ENCODE data around the gene POPDC2. TPM values are rescaled to one million over a fixed set of nuclear protein-coding genes. Genes with fewer than 3 reads are reported as not detected.

POPDC2 gene
- polyA plus RNA-seq, 2 donors: 1.4 to 1.8 TPM

DNA sequence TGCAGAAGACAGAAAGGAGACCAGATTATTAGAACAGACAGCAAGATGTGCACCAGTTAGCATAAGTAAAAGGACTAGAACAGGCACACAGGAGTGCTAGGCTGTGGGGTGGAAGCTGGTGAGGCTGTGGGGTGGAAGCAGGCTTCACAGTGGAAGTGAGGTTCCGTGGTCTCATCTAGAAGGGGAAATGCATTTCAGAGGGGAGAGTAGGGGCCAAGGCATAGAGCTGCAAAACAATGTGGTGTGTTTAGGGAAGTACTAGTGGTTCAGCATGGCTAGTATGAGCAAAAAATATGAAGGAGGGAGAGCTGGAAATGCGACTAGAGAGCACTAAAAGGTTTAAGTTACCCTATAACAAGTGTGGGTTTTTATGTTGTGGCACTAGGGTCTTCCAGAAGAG is 6.5 kb downstream of the POPDC2 start:
- no peak overlapping the region for H3K27ac ChIP-seq (ENCODE audit: low read depth in 2 of 2, low read length in 1 of 2)
- H3K27me3 ChIP-seq (ENCODE audit: control insufficient read depth in 1 of 2, insufficient read depth in 2 of 2, low read length in 2 of 2): no peaks in the 10 kb centered on the region
- WGBS, 2 donors: 39 to 40% methylated on average over 2 of the region's 2 CpGs
- no peak overlapping the region for H3K4me3 ChIP-seq (ENCODE audit: low read depth in 1 of 2, low read length in 2 of 2)
- H3K9me3 ChIP-seq (ENCODE audit: control insufficient read depth in 2 of 2, insufficient read depth in 1 of 2, low read depth in 1 of 2, low read length in 1 of 2): no peaks in the 10 kb centered on the region
- H3K4me1 ChIP-seq (ENCODE audit: control insufficient read depth in 2 of 2, insufficient read depth in 2 of 2, low read length in 1 of 2): no peaks in the 10 kb centered on the region
- no peaks in the 10 kb centered on the region for H3K36me3 ChIP-seq (ENCODE audit: control insufficient read depth in 2 of 2, insufficient read depth in 2 of 2, low read length in 1 of 2)

DNA sequence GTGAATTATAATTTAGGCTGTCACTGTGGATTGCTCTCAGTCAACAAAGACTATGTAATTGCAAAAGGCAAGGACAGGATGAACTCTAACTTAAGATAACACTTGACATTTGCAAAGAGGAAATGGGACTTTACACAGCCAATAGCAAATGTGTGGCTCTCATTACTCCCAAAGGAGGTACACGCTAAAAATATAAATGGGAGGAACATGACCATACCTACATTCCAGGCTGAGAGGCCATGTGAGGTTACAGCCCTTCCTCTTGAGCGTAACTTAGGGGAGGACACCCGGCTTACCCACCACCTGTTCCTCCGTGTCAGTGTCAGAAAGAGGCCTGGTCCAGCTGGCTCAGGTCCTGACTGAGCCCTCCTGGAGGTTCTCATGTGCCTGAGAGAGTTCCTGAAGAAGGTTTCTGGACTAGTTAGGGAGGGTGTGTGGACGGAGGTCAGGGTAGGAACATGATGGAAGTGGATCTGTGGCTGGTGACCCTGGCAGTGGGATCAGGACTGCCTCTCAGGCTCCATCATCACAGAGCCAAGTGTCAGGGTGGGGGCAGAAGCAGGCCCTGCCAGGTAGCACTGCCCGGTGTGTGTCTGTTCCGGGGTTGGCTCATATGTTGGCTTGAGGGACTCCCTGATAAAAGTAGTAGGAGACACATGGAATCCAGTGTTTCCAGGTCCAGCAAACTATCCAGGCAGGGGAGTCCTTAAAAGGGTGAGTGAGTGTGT is 7.9 kb downstream of the POPDC2 start:
- WGBS, 2 donors: 77% methylated on average over 7 of the region's 7 CpGs
- Histone ChIP-seq H3K9me3 (ENCODE audit: control insufficient read depth in 2 of 2, insufficient read depth in 1 of 2, low read depth in 1 of 2, low read length in 1 of 2) (no peaks in the 10 kb centered on the region), H3K4me3 (ENCODE audit: low read depth in 1 of 2, low read length in 2 of 2) (no peak overlapping the region), H3K4me1 (ENCODE audit: control insufficient read depth in 2 of 2, insufficient read depth in 2 of 2, low read length in 1 of 2) (no peaks in the 10 kb centered on the region), H3K36me3 (ENCODE audit: control insufficient read depth in 2 of 2, insufficient read depth in 2 of 2, low read length in 1 of 2) (peaks cover 0 to 5% of the 10 kb centered on the region in 2 donors), H3K27me3 (ENCODE audit: control insufficient read depth in 1 of 2, insufficient read depth in 2 of 2, low read length in 2 of 2) (no peaks in the 10 kb centered on the region), H3K27ac (ENCODE audit: low read depth in 2 of 2, low read length in 1 of 2) (peak overlapping the region; percentile 21 to 60)

GRCh38 chr3:119649761-119650160 is 10.6 kb downstream of the POPDC2 start:
- H3K27ac ChIP-seq (ENCODE audit: low read depth in 2 of 2, low read length in 1 of 2): no peak overlapping the region
- H3K36me3 ChIP-seq (ENCODE audit: control insufficient read depth in 2 of 2, insufficient read depth in 2 of 2, low read length in 1 of 2): peaks cover 0 to 5% of the 10 kb centered on the region in 2 donors
- H3K4me3 ChIP-seq (ENCODE audit: low read depth in 1 of 2, low read length in 2 of 2): no peak overlapping the region
- no peaks in the 10 kb centered on the region for H3K4me1 ChIP-seq (ENCODE audit: control insufficient read depth in 2 of 2, insufficient read depth in 2 of 2, low read length in 1 of 2)
- WGBS, 2 donors: 46 to 58% methylated on average over 3 of the region's 3 CpGs
- no peaks in the 10 kb centered on the region for H3K9me3 ChIP-seq (ENCODE audit: control insufficient read depth in 2 of 2, insufficient read depth in 1 of 2, low read depth in 1 of 2, low read length in 1 of 2)
- H3K27me3 ChIP-seq (ENCODE audit: control insufficient read depth in 1 of 2, insufficient read depth in 2 of 2, low read length in 2 of 2): no peaks in the 10 kb centered on the region

GRCh38 chr3:119647843-119648575 is 12.4 kb downstream of the POPDC2 start:
- WGBS, 2 donors: 63 to 69% methylated on average over 12 of the region's 12 CpGs
- Histone ChIP-seq H3K27ac (ENCODE audit: low read depth in 2 of 2, low read length in 1 of 2) (peak overlapping the region; percentile 27 to 56), H3K27me3 (ENCODE audit: control insufficient read depth in 1 of 2, insufficient read depth in 2 of 2, low read length in 2 of 2) (no peaks in the 10 kb centered on the region), H3K4me3 (ENCODE audit: low read depth in 1 of 2, low read length in 2 of 2) (no peak overlapping the region), H3K36me3 (ENCODE audit: control insufficient read depth in 2 of 2, insufficient read depth in 2 of 2, low read length in 1 of 2) (peaks cover 0 to 5% of the 10 kb centered on the region in 2 donors), H3K9me3 (ENCODE audit: control insufficient read depth in 2 of 2, insufficient read depth in 1 of 2, low read depth in 1 of 2, low read length in 1 of 2) (no peaks in the 10 kb centered on the region), H3K4me1 (ENCODE audit: control insufficient read depth in 2 of 2, insufficient read depth in 2 of 2, low read length in 1 of 2) (no peaks in the 10 kb centered on the region)

DNA sequence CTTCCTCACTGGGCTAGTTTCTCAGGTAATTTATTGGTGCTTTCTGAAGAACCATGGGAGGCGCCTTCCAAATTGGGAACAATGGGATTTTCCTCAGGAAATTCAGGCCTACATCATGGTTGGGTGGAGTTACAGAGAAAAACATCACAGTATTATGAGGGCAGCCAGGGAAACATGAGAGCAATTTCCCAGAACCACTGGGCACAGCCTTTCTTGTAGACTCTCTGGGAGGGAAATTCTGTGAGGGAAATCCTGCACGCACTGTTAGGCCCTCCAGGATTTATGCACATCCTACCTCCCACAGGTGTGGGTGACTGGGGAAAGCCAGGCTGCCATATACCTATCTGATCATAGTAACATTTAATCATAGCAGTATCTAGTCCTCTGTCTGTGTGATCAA is 13.2 kb downstream of the POPDC2 start:
- Histone ChIP-seq H3K27me3 (ENCODE audit: control insufficient read depth in 1 of 2, insufficient read depth in 2 of 2, low read length in 2 of 2) (no peaks in the 10 kb centered on the region), H3K4me3 (ENCODE audit: low read depth in 1 of 2, low read length in 2 of 2) (no peak overlapping the region), H3K4me1 (ENCODE audit: control insufficient read depth in 2 of 2, insufficient read depth in 2 of 2, low read length in 1 of 2) (no peaks in the 10 kb centered on the region), H3K27ac (ENCODE audit: low read depth in 2 of 2, low read length in 1 of 2) (no peak overlapping the region), H3K36me3 (ENCODE audit: control insufficient read depth in 2 of 2, insufficient read depth in 2 of 2, low read length in 1 of 2) (peaks cover 0 to 5% of the 10 kb centered on the region in 2 donors), H3K9me3 (ENCODE audit: control insufficient read depth in 2 of 2, insufficient read depth in 1 of 2, low read depth in 1 of 2, low read length in 1 of 2) (no peaks in the 10 kb centered on the region)
- 72 to 84% methylated on average over 2 of the region's 2 CpGs for WGBS, 2 donors

- H3K27ac ChIP-seq (ENCODE audit: low read depth in 2 of 2, low read length in 1 of 2): no peak overlapping the region
- WGBS, 2 donors: 88 to 91% methylated on average over 1 of the region's 1 CpG
- H3K27me3 ChIP-seq (ENCODE audit: control insufficient read depth in 1 of 2, insufficient read depth in 2 of 2, low read length in 2 of 2): no peaks in the 10 kb centered on the region
- H3K9me3 ChIP-seq (ENCODE audit: control insufficient read depth in 2 of 2, insufficient read depth in 1 of 2, low read depth in 1 of 2, low read length in 1 of 2): no peaks in the 10 kb centered on the region
- H3K4me1 ChIP-seq (ENCODE audit: control insufficient read depth in 2 of 2, insufficient read depth in 2 of 2, low read length in 1 of 2): no peaks in the 10 kb centered on the region
- peaks cover 0 to 8% of the 10 kb centered on the region in 2 donors for H3K36me3 ChIP-seq (ENCODE audit: control insufficient read depth in 2 of 2, insufficient read depth in 2 of 2, low read length in 1 of 2)
- H3K4me3 ChIP-seq (ENCODE audit: low read depth in 1 of 2, low read length in 2 of 2): no peak overlapping the region
These were observed 14.6 kb downstream of the POPDC2 start for GRCh38 chr3:119645813-119646212.

DNA sequence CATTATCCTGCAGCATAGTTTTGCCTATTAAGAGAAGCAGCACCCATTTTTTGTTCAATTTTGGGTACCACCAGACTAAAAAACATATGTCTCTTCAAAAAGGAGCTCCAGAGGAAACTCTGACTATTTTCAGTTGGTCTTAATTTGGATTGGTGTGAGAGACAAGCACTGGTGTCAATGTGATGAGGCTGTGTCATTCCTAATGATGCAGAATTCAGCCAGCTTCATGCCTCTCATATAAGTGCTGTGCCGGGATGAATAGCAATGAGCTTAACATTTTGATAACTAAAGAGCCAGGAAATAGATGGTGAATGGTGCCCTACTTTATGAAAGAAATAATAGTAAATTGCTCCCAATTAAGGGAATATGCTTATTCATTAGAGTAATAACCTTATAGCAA is 15.9 kb downstream of the POPDC2 start:
- Histone ChIP-seq H3K27ac (ENCODE audit: low read depth in 2 of 2, low read length in 1 of 2) (no peak overlapping the region), H3K9me3 (ENCODE audit: control insufficient read depth in 2 of 2, insufficient read depth in 1 of 2, low read depth in 1 of 2, low read length in 1 of 2) (no peaks in the 10 kb centered on the region), H3K4me1 (ENCODE audit: control insufficient read depth in 2 of 2, insufficient read depth in 2 of 2, low read length in 1 of 2) (no peaks in the 10 kb centered on the region), H3K36me3 (ENCODE audit: control insufficient read depth in 2 of 2, insufficient read depth in 2 of 2, low read length in 1 of 2) (peaks cover 0 to 8% of the 10 kb centered on the region in 2 donors), H3K27me3 (ENCODE audit: control insufficient read depth in 1 of 2, insufficient read depth in 2 of 2, low read length in 2 of 2) (no peaks in the 10 kb centered on the region), H3K4me3 (ENCODE audit: low read depth in 1 of 2, low read length in 2 of 2) (no peak overlapping the region)
- WGBS, 2 donors: 86 to 100% methylated on average over 1 of the region's 1 CpG

DNA sequence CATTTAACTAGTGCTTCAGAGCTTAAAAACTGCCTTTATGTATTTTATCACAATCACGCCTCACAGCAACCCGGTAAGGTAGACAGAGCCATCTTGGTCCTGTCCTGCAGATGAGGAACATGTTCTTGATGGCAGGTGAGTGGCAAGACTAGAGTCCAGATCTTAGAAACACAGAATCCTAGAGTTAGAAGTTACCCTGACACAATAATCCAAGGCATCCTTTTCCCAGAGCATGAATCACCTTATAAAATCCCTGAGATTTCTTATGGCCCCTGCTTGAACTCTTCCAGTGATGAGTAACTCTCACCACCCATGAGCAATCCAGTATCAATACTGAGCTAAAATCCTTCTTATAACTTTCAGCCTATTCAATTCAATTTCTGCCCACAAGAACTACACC is 16.9 kb downstream of the POPDC2 start:
- Histone ChIP-seq H3K27me3 (ENCODE audit: control insufficient read depth in 1 of 2, insufficient read depth in 2 of 2, low read length in 2 of 2) (no peaks in the 10 kb centered on the region), H3K27ac (ENCODE audit: low read depth in 2 of 2, low read length in 1 of 2) (peak overlapping the region in 1 of 2 donors; percentile 9), H3K36me3 (ENCODE audit: control insufficient read depth in 2 of 2, insufficient read depth in 2 of 2, low read length in 1 of 2) (peaks cover 0 to 8% of the 10 kb centered on the region in 2 donors), H3K4me1 (ENCODE audit: control insufficient read depth in 2 of 2, insufficient read depth in 2 of 2, low read length in 1 of 2) (peaks cover 0 to 4% of the 10 kb centered on the region in 2 donors), H3K9me3 (ENCODE audit: control insufficient read depth in 2 of 2, insufficient read depth in 1 of 2, low read depth in 1 of 2, low read length in 1 of 2) (no peaks in the 10 kb centered on the region), H3K4me3 (ENCODE audit: low read depth in 1 of 2, low read length in 2 of 2) (no peak overlapping the region)
- WGBS, 2 donors: 90 to 91% methylated on average over 2 of the region's 2 CpGs

DNA sequence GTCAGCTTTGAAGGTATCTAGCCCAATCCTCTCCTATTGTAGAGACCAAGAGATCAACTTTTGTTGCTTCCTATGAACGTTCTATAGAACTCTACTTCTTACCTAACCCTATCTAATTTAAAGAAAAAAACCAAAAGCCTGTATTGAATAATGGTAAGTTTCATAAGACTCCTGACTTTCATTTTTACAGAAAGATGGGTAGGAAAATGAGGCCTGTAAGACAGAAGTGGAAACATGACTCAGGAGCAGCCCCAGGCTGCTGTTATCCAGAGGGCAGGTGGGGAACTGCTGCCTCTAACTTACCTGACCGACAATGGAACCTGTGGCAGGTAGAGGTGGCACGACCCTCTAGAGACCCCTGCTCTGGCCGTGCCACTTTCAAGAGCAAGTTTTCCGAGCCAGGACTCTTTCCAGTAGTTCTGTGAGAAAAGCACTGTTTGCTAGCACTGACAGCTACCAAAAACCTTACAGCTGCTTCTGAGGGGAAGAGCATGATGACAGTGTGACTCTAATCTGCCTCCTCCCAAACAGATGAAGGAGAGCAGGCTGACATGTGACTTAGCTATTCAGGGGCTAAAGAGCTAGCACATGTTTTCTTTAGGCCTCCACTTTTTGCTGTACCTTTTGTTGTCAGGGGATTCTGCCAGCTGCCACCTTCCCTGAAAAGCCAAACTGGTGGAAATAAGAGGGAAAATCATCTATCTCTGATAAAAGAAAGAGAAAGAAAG is 17.5 kb downstream of the POPDC2 start:
- H3K9me3 ChIP-seq (ENCODE audit: control insufficient read depth in 2 of 2, insufficient read depth in 1 of 2, low read depth in 1 of 2, low read length in 1 of 2): no peaks in the 10 kb centered on the region
- H3K27ac ChIP-seq (ENCODE audit: low read depth in 2 of 2, low read length in 1 of 2): no peak overlapping the region
- H3K4me1 ChIP-seq (ENCODE audit: control insufficient read depth in 2 of 2, insufficient read depth in 2 of 2, low read length in 1 of 2): peaks cover 0 to 4% of the 10 kb centered on the region in 2 donors
- H3K4me3 ChIP-seq (ENCODE audit: low read depth in 1 of 2, low read length in 2 of 2): no peak overlapping the region
- WGBS, 2 donors: 71 to 79% methylated on average over 5 of the region's 5 CpGs
- H3K36me3 ChIP-seq (ENCODE audit: control insufficient read depth in 2 of 2, insufficient read depth in 2 of 2, low read length in 1 of 2): peaks cover 0 to 3% of the 10 kb centered on the region in 2 donors
- no peaks in the 10 kb centered on the region for H3K27me3 ChIP-seq (ENCODE audit: control insufficient read depth in 1 of 2, insufficient read depth in 2 of 2, low read length in 2 of 2)

Measured in esophagus (tissue), 2 donors.